ENCODE results near the gene EN1.

The EN1 gene

GRCh38 chr2:118841828-118842461 is 5.5 kb downstream of the EN1 start:
- H3K4me3 ChIP-seq (ENCODE audit: low read length), result no peak overlapping the region
- no peaks in the 10 kb centered on the region for H3K36me3 ChIP-seq (ENCODE audit: control insufficient read depth, insufficient read depth, low read length)
- H3K9me3 ChIP-seq (ENCODE audit: control insufficient read depth, insufficient read depth, low read length), result no peaks in the 10 kb centered on the region
- no peak for DNase-seq (ENCODE audit: low read depth, low spot score)
- peaks cover 95% of the 10 kb centered on the region for H3K27me3 ChIP-seq (ENCODE audit: control insufficient read depth, insufficient read depth, low read length)
- no CpG with 5 or more reads among the region's 47 CpGs for WGBS (ENCODE audit: insufficient coverage, insufficient read length)
- no peak overlapping the region for H3K27ac ChIP-seq (ENCODE audit: low read length)
- peaks cover 12% of the 10 kb centered on the region for H3K4me1 ChIP-seq (ENCODE audit: control insufficient read depth, insufficient read depth, low read length)

GRCh38 chr2:118841450-118841827 is 6.0 kb downstream of the EN1 start:
- H3K27me3 ChIP-seq (ENCODE audit: control insufficient read depth, insufficient read depth, low read length), result peaks cover 97% of the 10 kb centered on the region

GRCh38 chr2:118838741-118839455 is 8.6 kb downstream of the EN1 start:
- no peak for DNase-seq (ENCODE audit: low read depth, low spot score)
- no peak overlapping the region for H3K4me3 ChIP-seq (ENCODE audit: low read length)
- no peaks in the 10 kb centered on the region for H3K9me3 ChIP-seq (ENCODE audit: control insufficient read depth, insufficient read depth, low read length)
- H3K4me1 ChIP-seq (ENCODE audit: control insufficient read depth, insufficient read depth, low read length), result peaks cover 11% of the 10 kb centered on the region
- no peak overlapping the region for H3K27ac ChIP-seq (ENCODE audit: low read length)
- no peaks in the 10 kb centered on the region for H3K36me3 ChIP-seq (ENCODE audit: control insufficient read depth, insufficient read depth, low read length)
- 100% methylated on average over 3 of the region's 6 CpGs for WGBS (ENCODE audit: insufficient coverage, insufficient read length)
- peaks cover 98% of the 10 kb centered on the region for H3K27me3 ChIP-seq (ENCODE audit: control insufficient read depth, insufficient read depth, low read length)

More at GRCh38 chr2:118841450-118841827, 6.0 kb downstream of the EN1 start:
- Histone ChIP-seq H3K9me3 (ENCODE audit: control insufficient read depth, insufficient read depth, low read length) (no peaks in the 10 kb centered on the region), H3K4me1 (ENCODE audit: control insufficient read depth, insufficient read depth, low read length) (peaks cover 13% of the 10 kb centered on the region), H3K36me3 (ENCODE audit: control insufficient read depth, insufficient read depth, low read length) (no peaks in the 10 kb centered on the region), H3K4me3 (ENCODE audit: low read length) (no peak overlapping the region), H3K27ac (ENCODE audit: low read length) (no peak overlapping the region)
- no CpG with 5 or more reads among the region's 20 CpGs for WGBS (ENCODE audit: insufficient coverage, insufficient read length)
- no peak for DNase-seq (ENCODE audit: low read depth, low spot score)

GRCh38 chr2:118837621-118838020 is 9.8 kb downstream of the EN1 start:
- no peak overlapping the region for H3K4me3 ChIP-seq (ENCODE audit: low read length)
- H3K9me3 ChIP-seq (ENCODE audit: control insufficient read depth, insufficient read depth, low read length), result no peaks in the 10 kb centered on the region
- H3K36me3 ChIP-seq (ENCODE audit: control insufficient read depth, insufficient read depth, low read length), result no peaks in the 10 kb centered on the region
- H3K27me3 ChIP-seq (ENCODE audit: control insufficient read depth, insufficient read depth, low read length), result peaks cover 99% of the 10 kb centered on the region
- no CpG with 5 or more reads among the region's 2 CpGs for WGBS (ENCODE audit: insufficient coverage, insufficient read length)
- no peak overlapping the region for H3K27ac ChIP-seq (ENCODE audit: low read length)
- DNase-seq (ENCODE audit: low read depth, low spot score), result no peak
- peaks cover 7% of the 10 kb centered on the region for H3K4me1 ChIP-seq (ENCODE audit: control insufficient read depth, insufficient read depth, low read length)

GRCh38 chr2:118837067-118837466 is 10.4 kb downstream of the EN1 start:
- Histone ChIP-seq H3K27me3 (ENCODE audit: control insufficient read depth, insufficient read depth, low read length) (peaks cover 100% of the 10 kb centered on the region), H3K36me3 (ENCODE audit: control insufficient read depth, insufficient read depth, low read length) (no peaks in the 10 kb centered on the region), H3K4me1 (ENCODE audit: control insufficient read depth, insufficient read depth, low read length) (peaks cover 7% of the 10 kb centered on the region), H3K27ac (ENCODE audit: low read length) (no peak overlapping the region), H3K9me3 (ENCODE audit: control insufficient read depth, insufficient read depth, low read length) (no peaks in the 10 kb centered on the region), H3K4me3 (ENCODE audit: low read length) (no peak overlapping the region)
- no CpG with 5 or more reads among the region's 9 CpGs for WGBS (ENCODE audit: insufficient coverage, insufficient read length)
- no peak for DNase-seq (ENCODE audit: low read depth, low spot score)

GRCh38 chr2:118836411-118836930 is 11.0 kb downstream of the EN1 start:
- no peak for DNase-seq (ENCODE audit: low read depth, low spot score)
- no CpG with 5 or more reads among the region's 8 CpGs for WGBS (ENCODE audit: insufficient coverage, insufficient read length)
- Histone ChIP-seq H3K9me3 (ENCODE audit: control insufficient read depth, insufficient read depth, low read length) (no peaks in the 10 kb centered on the region), H3K4me3 (ENCODE audit: low read length) (no peak overlapping the region; the same call in 1 of the 2 replicates), H3K4me1 (ENCODE audit: control insufficient read depth, insufficient read depth, low read length) (peaks cover 7% of the 10 kb centered on the region), H3K27me3 (ENCODE audit: control insufficient read depth, insufficient read depth, low read length) (peaks cover 100% of the 10 kb centered on the region), H3K36me3 (ENCODE audit: control insufficient read depth, insufficient read depth, low read length) (no peaks in the 10 kb centered on the region), H3K27ac (ENCODE audit: low read length) (no peak overlapping the region)

GRCh38 chr2:118835746-118836410 is 11.6 kb downstream of the EN1 start:
- no peaks in the 10 kb centered on the region for H3K36me3 ChIP-seq (ENCODE audit: control insufficient read depth, insufficient read depth, low read length)
- H3K27me3 ChIP-seq (ENCODE audit: control insufficient read depth, insufficient read depth, low read length), result peaks cover 97% of the 10 kb centered on the region
- peaks cover 7% of the 10 kb centered on the region for H3K4me1 ChIP-seq (ENCODE audit: control insufficient read depth, insufficient read depth, low read length)
- peak overlapping the region; percentile 31; the same call in 1 of the 2 replicates for H3K4me3 ChIP-seq (ENCODE audit: low read length)
- DNase-seq (ENCODE audit: low read depth, low spot score), result no peak
- no peaks in the 10 kb centered on the region for H3K9me3 ChIP-seq (ENCODE audit: control insufficient read depth, insufficient read depth, low read length)
- H3K27ac ChIP-seq (ENCODE audit: low read length), result no peak overlapping the region
- WGBS (ENCODE audit: insufficient coverage, insufficient read length), result no CpG with 5 or more reads among the region's 53 CpGs

GRCh38 chr2:118834901-118835745 is 12.3 kb downstream of the EN1 start:
- Histone ChIP-seq H3K4me3 (ENCODE audit: low read length) (peak overlapping the region; percentile 31; the same call in 1 of the 2 replicates), H3K27me3 (ENCODE audit: control insufficient read depth, insufficient read depth, low read length) (peaks cover 90% of the 10 kb centered on the region), H3K36me3 (ENCODE audit: control insufficient read depth, insufficient read depth, low read length) (no peaks in the 10 kb centered on the region), H3K27ac (ENCODE audit: low read length) (no peak overlapping the region), H3K4me1 (ENCODE audit: control insufficient read depth, insufficient read depth, low read length) (peaks cover 7% of the 10 kb centered on the region), H3K9me3 (ENCODE audit: control insufficient read depth, insufficient read depth, low read length) (no peaks in the 10 kb centered on the region)
- DNase-seq (ENCODE audit: low read depth, low spot score), result no peak
- WGBS (ENCODE audit: insufficient coverage, insufficient read length), result no CpG with 5 or more reads among the region's 61 CpGs

GRCh38 chr2:118834440-118834810 is 13.0 kb downstream of the EN1 start:
- H3K4me3 ChIP-seq (ENCODE audit: low read length), result no peak overlapping the region
- no peaks in the 10 kb centered on the region for H3K36me3 ChIP-seq (ENCODE audit: control insufficient read depth, insufficient read depth, low read length)
- H3K27me3 ChIP-seq (ENCODE audit: control insufficient read depth, insufficient read depth, low read length), result peaks cover 83% of the 10 kb centered on the region
- H3K4me1 ChIP-seq (ENCODE audit: control insufficient read depth, insufficient read depth, low read length), result peaks cover 7% of the 10 kb centered on the region
- DNase-seq (ENCODE audit: low read depth, low spot score), result no peak
- H3K27ac ChIP-seq (ENCODE audit: low read length), result no peak overlapping the region
- no peaks in the 10 kb centered on the region for H3K9me3 ChIP-seq (ENCODE audit: control insufficient read depth, insufficient read depth, low read length)
- no CpG with 5 or more reads among the region's 18 CpGs for WGBS (ENCODE audit: insufficient coverage, insufficient read length)
